GM12891 (cell line): Measurements from ENCODE around the gene XXYLT1.

Experiments used
- POLR2A ChIP-seq: IDR thresholded peaks from 2 replicates; pipeline ENCODE4 v1.6.1; 2011; ENCODE audit warnings: low read depth, low read length, control low read depth
- POLR2AphosphoS5 ChIP-seq: IDR thresholded peaks from 2 replicates; pipeline ENCODE4 v1.6.1; 2011; ENCODE audit warnings: low read depth, low read length, control low read depth
- SPI1 ChIP-seq: IDR thresholded peaks from 2 replicates; pipeline ENCODE4 v1.6.1; 2011; ENCODE audit warnings: low read depth, low read length, control low read depth
- TAF1 ChIP-seq: IDR thresholded peaks from 2 replicates; pipeline ENCODE4 v1.6.1; 2011; ENCODE audit warnings: low read depth, low read length, control low read depth

- TF ChIP-seq POLR2A: no peak
- no peak for TF ChIP-seq POLR2AphosphoS5
- no peak for TF ChIP-seq TAF1
- no peak for TF ChIP-seq SPI1
Observed at GRCh38 chr3:195153130-195153529, 117.8 kb downstream of the XXYLT1 start.
